Measurements from ENCODE around the gene ACSBG1.
A peak's percentile ranks its signal among the peaks of the same experiment; 100 is the strongest.

The ACSBG1 gene

DNA sequence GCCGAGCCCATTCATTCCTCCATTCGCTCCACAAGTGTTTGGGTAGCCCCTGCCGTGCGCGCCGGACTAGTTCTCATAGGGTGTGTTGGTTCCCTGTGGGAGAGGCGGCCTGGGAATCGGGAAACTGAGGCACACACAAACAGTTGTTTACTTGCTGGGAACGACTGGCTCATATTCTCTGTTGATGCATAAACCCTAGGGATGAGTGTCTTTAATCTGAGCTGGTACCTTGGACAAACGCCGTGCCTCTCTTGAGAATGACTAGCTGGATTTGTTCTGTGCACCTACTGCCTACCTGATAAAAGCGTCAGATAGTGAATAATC, 30.7 kb upstream of the ACSBG1 start:
- no peak for DNase-seq (ENCODE audit: insufficient read length)
- no peak for TF ChIP-seq TAF1 (IDR thresholded peaks at IDR 0.05; ENCODE audit: borderline replicate concordance, low read depth, low read length)
- no peak for TF ChIP-seq POLR2AphosphoS5 (IDR thresholded peaks at IDR 0.05; ENCODE audit: low read depth, low read length)
- TF ChIP-seq POLR2A (IDR thresholded peaks at IDR 0.05; ENCODE audit: low read depth, low read length): no peak
- no peak for FAIRE-seq

DNA sequence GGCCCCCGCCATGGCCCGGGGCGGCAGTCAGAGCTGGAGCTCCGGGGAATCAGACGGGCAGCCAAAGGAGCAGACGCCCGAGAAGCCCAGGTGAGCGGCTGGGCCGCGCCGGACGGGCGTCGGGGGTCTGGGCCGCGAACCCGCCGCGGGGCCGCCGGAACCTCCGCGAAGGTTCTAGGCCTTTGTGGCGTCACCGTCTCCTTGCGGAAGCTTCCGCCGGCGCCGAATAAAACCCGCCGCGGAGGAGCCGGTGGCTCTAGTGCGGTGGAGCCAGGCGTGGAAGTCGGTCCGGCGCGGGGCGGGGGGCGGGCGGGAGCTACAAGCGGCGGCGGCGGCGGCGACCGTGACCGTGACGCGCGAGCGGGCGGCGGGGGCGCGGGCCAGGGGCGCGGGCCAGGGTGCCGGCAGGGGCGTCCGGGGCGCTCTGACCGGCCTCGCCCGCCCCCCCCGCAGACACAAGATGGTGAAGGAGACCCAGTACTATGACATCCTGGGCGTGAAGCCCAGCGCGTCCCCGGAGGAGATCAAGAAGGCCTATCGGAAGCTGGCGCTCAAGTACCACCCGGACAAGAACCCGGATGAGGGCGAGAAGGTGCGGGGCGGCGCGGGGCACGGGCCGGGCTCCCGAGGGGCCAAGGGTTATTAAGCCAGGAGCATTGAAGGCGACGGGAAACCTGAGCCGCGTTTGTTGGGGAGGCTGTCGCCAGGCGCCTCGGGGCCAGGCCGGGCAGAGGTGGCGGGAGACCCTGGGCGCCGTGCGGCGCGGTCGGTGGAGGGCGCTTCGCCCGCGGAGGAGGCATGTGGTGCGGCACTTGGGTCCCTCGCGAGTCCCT, 30.2 kb upstream of the ACSBG1 start, which contains the start of gene DNAJA4:
Gene DNAJA4 (plus strand): TSS at position 259 of the 833 bp plus-strand sequence. CDS start 202 bp downstream, at position 461.
- DNase-seq (ENCODE audit: insufficient read length): peak; percentile 35
- FAIRE-seq: no peak
- TF ChIP-seq TAF1 (IDR thresholded peaks at IDR 0.05; ENCODE audit: borderline replicate concordance, low read depth, low read length) (no peak), POLR2AphosphoS5 (IDR thresholded peaks at IDR 0.05; ENCODE audit: low read depth, low read length) (no peak), POLR2A (IDR thresholded peaks at IDR 0.05; ENCODE audit: low read depth, low read length) (no peak)

DNA sequence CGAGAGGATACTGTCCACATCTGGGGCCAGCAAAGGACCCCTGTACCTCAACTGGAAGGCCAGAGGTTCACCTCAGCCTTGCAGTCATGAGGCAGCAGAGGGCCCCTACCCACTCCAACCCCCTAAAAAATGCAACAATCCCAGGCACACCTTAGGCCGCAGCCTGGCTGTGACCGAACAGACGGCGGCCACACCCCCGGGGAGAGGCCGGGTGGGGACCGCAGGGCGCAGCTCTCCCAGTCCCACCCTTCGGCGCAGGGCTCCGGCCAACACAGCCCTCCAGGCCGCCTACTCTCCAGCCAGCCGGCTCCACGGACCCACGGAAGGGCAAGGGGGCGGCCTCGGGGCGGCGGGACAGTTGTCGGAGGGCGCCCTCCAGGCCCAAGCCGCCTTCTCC, 29.5 kb upstream of the ACSBG1 start:
- TF ChIP-seq POLR2AphosphoS5 (IDR thresholded peaks at IDR 0.05; ENCODE audit: low read depth, low read length) (no peak), TAF1 (IDR thresholded peaks at IDR 0.05; ENCODE audit: borderline replicate concordance, low read depth, low read length) (no peak), POLR2A (IDR thresholded peaks at IDR 0.05; ENCODE audit: low read depth, low read length) (no peak)
- DNase-seq (ENCODE audit: insufficient read length) (no peak), FAIRE-seq (no peak)

DNA sequence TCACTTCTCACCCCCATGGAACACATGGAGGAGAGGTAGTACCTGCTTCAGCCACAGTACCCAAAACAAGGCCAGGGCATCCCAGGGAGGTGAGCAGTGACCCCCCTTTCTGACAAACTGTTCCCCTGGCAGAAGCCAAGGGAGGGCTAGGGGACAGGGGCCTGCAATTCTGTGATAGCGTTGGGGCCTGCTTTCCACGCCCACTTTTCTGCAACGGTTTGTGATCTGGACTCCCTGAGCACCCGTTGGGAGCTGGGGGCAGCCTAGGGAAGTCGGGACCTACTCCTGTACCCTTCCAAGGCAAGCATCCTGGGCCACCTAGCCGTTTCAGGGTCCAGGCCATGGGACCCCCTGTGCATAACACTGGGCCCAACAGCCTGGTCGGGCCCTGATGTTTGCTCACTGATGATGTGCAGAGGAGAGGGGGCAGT, 29.0 kb upstream of the ACSBG1 start:
- DNase-seq (ENCODE audit: insufficient read length) (no peak), FAIRE-seq (no peak)
- TF ChIP-seq TAF1 (IDR thresholded peaks at IDR 0.05; ENCODE audit: borderline replicate concordance, low read depth, low read length) (no peak), POLR2A (IDR thresholded peaks at IDR 0.05; ENCODE audit: low read depth, low read length) (no peak), POLR2AphosphoS5 (IDR thresholded peaks at IDR 0.05; ENCODE audit: low read depth, low read length) (no peak)

DNA sequence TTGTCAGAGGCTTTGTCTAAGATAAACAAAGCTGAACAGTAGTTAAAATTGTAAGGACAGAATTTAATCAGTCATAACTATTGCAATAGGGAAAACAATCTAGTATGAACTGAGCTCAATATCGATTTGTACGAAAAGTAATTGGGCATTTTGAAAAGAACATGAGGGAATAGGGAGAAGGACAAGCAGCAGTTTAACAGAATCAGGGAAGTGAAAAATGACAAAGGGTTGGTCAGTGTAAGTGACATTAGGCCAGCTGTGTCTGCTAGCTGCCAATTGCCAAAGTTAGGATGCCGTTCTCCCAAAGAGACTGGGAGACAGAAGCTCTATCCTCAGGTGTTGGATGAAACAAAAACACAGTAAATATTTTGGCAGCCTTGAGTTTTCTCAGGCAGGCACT, 26.7 kb upstream of the ACSBG1 start:
- no peak for DNase-seq (ENCODE audit: insufficient read length)
- TF ChIP-seq POLR2A (IDR thresholded peaks at IDR 0.05; ENCODE audit: low read depth, low read length) (no peak), TAF1 (IDR thresholded peaks at IDR 0.05; ENCODE audit: borderline replicate concordance, low read depth, low read length) (no peak), POLR2AphosphoS5 (IDR thresholded peaks at IDR 0.05; ENCODE audit: low read depth, low read length) (no peak)
- FAIRE-seq: no peak

DNA sequence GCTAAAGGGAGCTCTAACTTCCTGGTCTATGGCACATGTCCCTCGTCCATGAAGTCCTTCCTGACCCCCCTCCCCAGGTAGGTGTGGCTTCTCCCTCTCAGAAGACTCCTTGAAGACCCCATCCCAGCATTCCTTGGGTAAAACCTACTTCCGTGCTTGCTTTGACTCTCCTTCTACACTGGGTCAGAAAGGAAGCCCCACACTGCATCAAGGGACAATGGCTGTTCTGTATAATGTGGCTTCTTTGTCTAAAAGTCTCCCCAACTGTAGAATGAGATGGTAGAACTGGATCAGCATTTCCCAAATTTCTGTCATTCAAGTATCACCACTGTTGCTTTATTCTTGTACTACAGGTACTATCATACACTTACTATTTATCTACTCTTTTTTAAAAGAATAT, 26.1 kb upstream of the ACSBG1 start:
- DNase-seq (ENCODE audit: insufficient read length) (no peak), FAIRE-seq (no peak)
- TF ChIP-seq POLR2A (IDR thresholded peaks at IDR 0.05; ENCODE audit: low read depth, low read length) (no peak), POLR2AphosphoS5 (IDR thresholded peaks at IDR 0.05; ENCODE audit: low read depth, low read length) (no peak), TAF1 (IDR thresholded peaks at IDR 0.05; ENCODE audit: borderline replicate concordance, low read depth, low read length) (no peak)

DNA sequence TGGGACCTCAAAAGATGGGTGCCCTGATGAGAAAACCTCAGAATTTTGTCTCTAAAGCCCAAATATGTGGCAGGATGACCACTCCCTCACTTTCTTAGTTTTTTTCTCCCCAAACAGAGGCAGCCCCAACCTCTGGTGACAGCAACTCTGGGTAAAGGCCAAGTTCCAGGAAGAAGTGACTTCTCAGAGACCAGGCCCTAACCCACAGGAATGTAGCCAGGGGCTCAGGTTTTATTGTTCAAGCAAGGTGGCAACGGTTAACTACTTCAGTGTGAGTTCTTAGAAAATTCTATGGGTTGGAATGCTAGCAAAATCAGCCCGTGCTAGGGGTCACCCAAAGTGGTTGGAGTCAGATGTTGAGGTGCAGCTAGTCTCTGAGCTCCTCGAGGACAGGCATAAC, 24.9 kb upstream of the ACSBG1 start:
- DNase-seq (ENCODE audit: insufficient read length) (no peak), FAIRE-seq (no peak)
- TF ChIP-seq POLR2A (IDR thresholded peaks at IDR 0.05; ENCODE audit: low read depth, low read length): no peak
- TF ChIP-seq TAF1 (IDR thresholded peaks at IDR 0.05; ENCODE audit: borderline replicate concordance, low read depth, low read length): no peak
- TF ChIP-seq POLR2AphosphoS5 (IDR thresholded peaks at IDR 0.05; ENCODE audit: low read depth, low read length): no peak

DNA sequence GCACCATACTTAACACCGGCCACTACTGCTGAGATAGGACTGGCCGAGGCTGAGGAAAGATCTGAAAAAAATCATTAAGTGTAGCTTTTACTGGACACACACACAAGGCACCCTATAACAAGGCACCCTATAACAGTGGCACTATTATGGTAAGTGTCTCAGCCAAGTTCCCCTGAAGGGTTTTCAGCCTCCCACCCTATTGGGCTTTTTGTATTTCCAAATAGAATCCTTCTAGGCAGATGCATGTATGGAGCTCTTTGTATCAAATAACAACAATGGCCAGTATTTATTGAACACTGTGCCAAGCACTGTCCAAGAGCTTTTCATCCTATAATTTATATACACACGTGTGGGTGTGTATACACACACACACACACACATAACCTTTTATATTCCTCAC, 23.3 kb upstream of the ACSBG1 start:
- FAIRE-seq (no peak), DNase-seq (ENCODE audit: insufficient read length) (no peak)
- TF ChIP-seq TAF1 (IDR thresholded peaks at IDR 0.05; ENCODE audit: borderline replicate concordance, low read depth, low read length) (no peak), POLR2AphosphoS5 (IDR thresholded peaks at IDR 0.05; ENCODE audit: low read depth, low read length) (no peak), POLR2A (IDR thresholded peaks at IDR 0.05; ENCODE audit: low read depth, low read length) (no peak)

DNA sequence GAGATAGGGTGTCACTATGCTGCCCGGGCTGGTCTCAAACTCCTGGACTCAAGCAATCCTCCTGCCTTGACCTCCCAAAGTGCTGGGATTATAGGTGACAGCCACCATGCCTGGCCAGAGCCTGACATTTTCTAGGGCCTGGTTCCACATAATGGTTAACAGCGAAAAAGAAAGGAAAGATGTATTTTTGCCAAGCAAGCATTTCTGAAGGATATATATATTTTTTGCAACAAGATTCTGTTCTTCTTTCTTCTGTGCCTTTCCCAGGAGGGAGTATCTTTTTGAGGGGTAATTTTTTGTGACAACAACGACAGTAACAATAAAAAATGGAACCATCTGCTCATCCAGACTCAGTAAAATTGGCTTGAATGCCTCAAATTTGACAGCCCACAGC, 21.7 kb upstream of the ACSBG1 start:
- FAIRE-seq: no peak
- no peak for TF ChIP-seq TAF1 (IDR thresholded peaks at IDR 0.05; ENCODE audit: borderline replicate concordance, low read depth, low read length)
- no peak for TF ChIP-seq POLR2A (IDR thresholded peaks at IDR 0.05; ENCODE audit: low read depth, low read length)
- no peak for TF ChIP-seq POLR2AphosphoS5 (IDR thresholded peaks at IDR 0.05; ENCODE audit: low read depth, low read length)
- DNase-seq (ENCODE audit: insufficient read length): no peak

DNA sequence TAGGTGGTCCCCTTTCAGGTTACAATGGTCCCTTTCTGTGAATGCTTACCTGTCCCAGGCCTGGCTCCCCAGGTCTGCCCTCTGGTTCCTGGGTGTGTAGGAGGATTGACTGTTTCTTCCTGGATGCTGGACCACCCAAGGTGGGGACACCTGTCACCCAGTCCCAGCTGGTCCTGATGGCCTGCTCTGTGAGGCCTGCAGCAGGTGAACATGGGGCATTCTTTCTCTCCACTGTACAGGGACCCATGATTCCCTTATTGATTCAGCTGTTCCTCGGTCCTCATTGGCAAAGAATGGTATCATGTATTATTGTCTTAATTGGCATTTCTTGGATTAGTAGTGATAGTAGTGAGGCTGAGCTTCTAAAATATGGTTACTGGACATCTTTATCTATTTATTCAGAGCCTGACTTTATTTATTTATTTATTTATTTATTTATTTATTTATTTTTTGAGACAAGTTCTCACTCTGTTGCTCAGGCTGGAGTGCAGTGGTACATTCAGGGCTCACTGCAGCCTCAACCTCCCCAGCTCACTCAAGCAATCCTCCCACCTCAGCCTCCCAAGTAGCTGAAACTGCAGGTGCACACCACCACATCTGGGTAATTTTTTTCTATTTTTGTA, 21.2 kb upstream of the ACSBG1 start:
- DNase-seq (ENCODE audit: insufficient read length) (no peak), FAIRE-seq (no peak)
- TF ChIP-seq TAF1 (IDR thresholded peaks at IDR 0.05; ENCODE audit: borderline replicate concordance, low read depth, low read length) (no peak), POLR2A (IDR thresholded peaks at IDR 0.05; ENCODE audit: low read depth, low read length) (no peak), POLR2AphosphoS5 (IDR thresholded peaks at IDR 0.05; ENCODE audit: low read depth, low read length) (no peak)

DNA sequence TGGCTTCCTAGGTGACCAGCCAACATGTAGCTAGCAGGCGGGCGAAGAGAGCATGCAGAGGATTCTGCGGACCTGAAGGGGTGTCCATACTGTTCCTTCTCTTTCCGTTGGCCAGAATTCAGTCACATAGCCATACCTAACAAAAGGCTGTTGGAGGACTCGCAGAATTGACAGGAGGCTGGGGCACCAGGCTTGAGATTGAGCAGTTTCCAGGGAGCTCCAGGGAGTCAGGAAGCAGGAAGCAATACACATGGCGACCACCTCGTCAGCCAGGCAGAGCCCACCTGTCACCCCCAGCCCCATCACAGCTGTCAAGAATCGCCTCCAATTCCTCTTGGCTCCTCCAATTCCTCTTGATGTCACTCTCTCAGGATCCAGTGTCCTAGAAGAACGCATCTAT, 16.8 kb upstream of the ACSBG1 start:
- no peak for FAIRE-seq
- DNase-seq (ENCODE audit: insufficient read length): no peak
- no peak for TF ChIP-seq POLR2A (IDR thresholded peaks at IDR 0.05; ENCODE audit: low read depth, low read length)
- TF ChIP-seq TAF1 (IDR thresholded peaks at IDR 0.05; ENCODE audit: borderline replicate concordance, low read depth, low read length): no peak
- no peak for TF ChIP-seq POLR2AphosphoS5 (IDR thresholded peaks at IDR 0.05; ENCODE audit: low read depth, low read length)

DNA sequence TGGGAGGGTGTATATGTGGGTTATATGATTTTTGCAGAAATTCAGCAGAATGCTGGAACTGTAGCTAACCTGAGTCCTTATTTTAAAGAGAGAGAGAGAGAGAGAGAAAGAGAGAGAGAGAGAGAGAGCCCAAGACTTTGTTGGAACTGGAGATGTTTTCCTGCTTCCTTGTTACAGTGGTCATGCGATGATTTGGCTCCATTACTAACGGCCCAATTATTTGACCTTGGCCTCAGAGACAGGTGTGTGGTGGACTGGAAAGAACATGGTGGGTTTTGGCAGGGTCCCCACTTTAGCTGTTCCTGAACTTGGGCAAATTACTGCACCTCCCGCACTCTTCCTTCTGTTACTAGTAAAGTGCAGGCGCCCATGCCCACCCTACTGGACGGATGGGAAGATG, 14.8 kb upstream of the ACSBG1 start:
- DNase-seq (ENCODE audit: insufficient read length) (no peak), FAIRE-seq (no peak)
- TF ChIP-seq POLR2A (IDR thresholded peaks at IDR 0.05; ENCODE audit: low read depth, low read length): no peak
- no peak for TF ChIP-seq POLR2AphosphoS5 (IDR thresholded peaks at IDR 0.05; ENCODE audit: low read depth, low read length)
- TF ChIP-seq TAF1 (IDR thresholded peaks at IDR 0.05; ENCODE audit: borderline replicate concordance, low read depth, low read length): no peak

Measured in GM12892 (cell line).